Sigmoid colon (tissue), 4 donors: Measurements from ENCODE around the gene CDRT15L2.
"Not testable (repeated sequence)": the region's sequence is repeated elsewhere in the genome, so short reads cannot be mapped to it uniquely, and the experiment has no call there.

Experiments
- POLR2AphosphoS5 ChIP-seq, 4 donors: sonication (generic); formaldehyde crosslinking; IDR thresholded peaks; one replicate each; pipeline ENCODE4 v1.6.1; 2017; ENCODE audit warnings: antibody characterized with exemption in 4 of 4
- TF ChIP-seq, protein P1 (sequence below), 4 experiments: fragments of 450-650 bp in 3 of 4; fragments of 200-600 bp in 1 of 4; IDR thresholded peaks; one replicate each; pipeline ENCODE4 v1.5.1; 2016 to 2019; ENCODE audit warnings: antibody characterized with exemption in 4 of 4, mild to moderate bottlenecking in 3 of 4, moderate library complexity in 2 of 4

DNA sequence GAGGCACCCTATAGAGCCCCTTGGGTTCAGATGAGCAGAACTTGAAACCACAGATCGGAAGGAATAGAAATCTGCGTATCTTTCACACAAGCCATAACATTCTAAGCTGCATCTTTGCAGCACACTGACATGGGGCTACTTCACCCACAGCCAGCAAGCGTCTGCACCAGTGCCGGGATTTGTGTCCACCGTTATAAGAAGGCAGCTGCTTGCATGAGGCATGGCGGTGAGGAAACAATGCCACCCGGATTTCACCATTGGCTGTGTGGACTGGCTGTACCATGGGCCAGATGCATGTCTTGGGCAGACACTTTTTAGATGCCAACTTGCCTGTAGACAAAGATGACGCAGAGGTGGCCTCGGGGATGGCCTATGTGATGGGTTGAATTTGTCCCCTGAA is 20.5 kb upstream of the CDRT15L2 start:
- TF ChIP-seq, protein P1, sequence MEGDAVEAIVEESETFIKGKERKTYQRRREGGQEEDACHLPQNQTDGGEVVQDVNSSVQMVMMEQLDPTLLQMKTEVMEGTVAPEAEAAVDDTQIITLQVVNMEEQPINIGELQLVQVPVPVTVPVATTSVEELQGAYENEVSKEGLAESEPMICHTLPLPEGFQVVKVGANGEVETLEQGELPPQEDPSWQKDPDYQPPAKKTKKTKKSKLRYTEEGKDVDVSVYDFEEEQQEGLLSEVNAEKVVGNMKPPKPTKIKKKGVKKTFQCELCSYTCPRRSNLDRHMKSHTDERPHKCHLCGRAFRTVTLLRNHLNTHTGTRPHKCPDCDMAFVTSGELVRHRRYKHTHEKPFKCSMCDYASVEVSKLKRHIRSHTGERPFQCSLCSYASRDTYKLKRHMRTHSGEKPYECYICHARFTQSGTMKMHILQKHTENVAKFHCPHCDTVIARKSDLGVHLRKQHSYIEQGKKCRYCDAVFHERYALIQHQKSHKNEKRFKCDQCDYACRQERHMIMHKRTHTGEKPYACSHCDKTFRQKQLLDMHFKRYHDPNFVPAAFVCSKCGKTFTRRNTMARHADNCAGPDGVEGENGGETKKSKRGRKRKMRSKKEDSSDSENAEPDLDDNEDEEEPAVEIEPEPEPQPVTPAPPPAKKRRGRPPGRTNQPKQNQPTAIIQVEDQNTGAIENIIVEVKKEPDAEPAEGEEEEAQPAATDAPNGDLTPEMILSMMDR (IDR thresholded peaks at IDR 0.05), result not testable (repeated sequence)
- TF ChIP-seq POLR2AphosphoS5 (IDR thresholded peaks at IDR 0.05), result not testable (repeated sequence)
